Activated T-helper 2 cell treated with anti-CD3 and anti-CD28 coated beads, Interferon-gamma antibody, Interleukin-2, Interleukin-4, amounts not matched to agents 10 μg/mL and 5 μg/mL and 100 μg/mL, durations not matched to agents 14 hours and 24 hours and 36 hours (primary cell): ENCODE results near the gene DERL3. TPM values are rescaled to one million over a fixed set of nuclear protein-coding genes. Genes with fewer than 3 reads are reported as not detected.
A peak's percentile ranks its signal among the peaks of the same experiment; 100 is the strongest.

Experiments used
- DNase-seq: peaks from one replicate; pipeline ENCODE4 v3.0.0; 2021; ENCODE audit warnings: low spot score
- H3K27ac Mint-ChIP-seq: one replicate; pipeline ENCODE4 v1.8.0; 2021; ENCODE audit warnings: mixed read lengths
- H3K27me3 Mint-ChIP-seq: one replicate; pipeline ENCODE4 v1.8.0; 2021; ENCODE audit warnings: low read depth, mixed read lengths
- H3K36me3 Mint-ChIP-seq: one replicate; pipeline ENCODE4 v1.8.0; 2021; ENCODE audit warnings: low read depth, mixed read lengths
- H3K4me1 Mint-ChIP-seq: one replicate; pipeline ENCODE4 v1.8.0; 2021; ENCODE audit warnings: low read depth, mixed read lengths
- H3K4me3 Mint-ChIP-seq: one replicate; pipeline ENCODE4 v1.8.0; 2021; ENCODE audit warnings: low read depth, mild to moderate bottlenecking, moderate library complexity, mixed read lengths
- H3K9me3 Mint-ChIP-seq: one replicate; pipeline ENCODE4 v1.8.0; 2021; ENCODE audit warnings: mixed read lengths
- intact Hi-C: fragments of 100-400 bp; cut with micrococcal nuclease; formaldehyde crosslinking; loops from one replicate; pipeline ENCODE4 v1.15.1; 2023
- total RNA-seq: library from RNA; stranded (reverse); gene quantifications from 2 replicates; pipeline ENCODE4 v1.2.3, GENCODE V29; 2022

The DERL3 gene
- total RNA-seq, 1 donor from 2014 or later = 10.3 TPM

DNA sequence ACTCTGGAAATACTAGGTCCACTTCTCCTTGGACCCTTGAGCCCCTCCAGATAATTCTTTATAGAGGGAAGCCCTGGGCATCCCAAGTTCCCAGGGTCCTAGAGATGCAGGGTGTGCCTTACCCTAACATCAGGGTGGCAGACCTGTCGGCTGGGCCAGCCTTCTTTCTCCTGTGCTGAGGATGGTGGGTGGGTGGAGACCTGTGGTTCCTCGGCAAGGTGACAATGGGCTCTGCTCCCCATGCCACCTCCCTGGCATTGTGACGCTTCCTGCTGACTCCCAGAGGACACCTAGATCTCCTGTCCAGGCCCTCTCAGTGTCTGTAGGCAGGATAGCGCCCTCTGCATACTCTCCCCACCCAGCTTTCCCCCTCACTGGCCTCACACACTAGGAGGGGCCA, 3.8 kb upstream of the DERL3 start:
- DNase-seq = no peak
- peaks cover 4% of the 10 kb centered on the region for H3K36me3 Mint-ChIP-seq
- no peak overlapping the region for H3K4me3 Mint-ChIP-seq
- intact Hi-C loops = no loop called here
- H3K9me3 Mint-ChIP-seq = no peaks in the 10 kb centered on the region
- H3K27ac Mint-ChIP-seq = no peak overlapping the region
- peaks cover 19% of the 10 kb centered on the region for H3K4me1 Mint-ChIP-seq
- peaks cover 2% of the 10 kb centered on the region for H3K27me3 Mint-ChIP-seq

DNA sequence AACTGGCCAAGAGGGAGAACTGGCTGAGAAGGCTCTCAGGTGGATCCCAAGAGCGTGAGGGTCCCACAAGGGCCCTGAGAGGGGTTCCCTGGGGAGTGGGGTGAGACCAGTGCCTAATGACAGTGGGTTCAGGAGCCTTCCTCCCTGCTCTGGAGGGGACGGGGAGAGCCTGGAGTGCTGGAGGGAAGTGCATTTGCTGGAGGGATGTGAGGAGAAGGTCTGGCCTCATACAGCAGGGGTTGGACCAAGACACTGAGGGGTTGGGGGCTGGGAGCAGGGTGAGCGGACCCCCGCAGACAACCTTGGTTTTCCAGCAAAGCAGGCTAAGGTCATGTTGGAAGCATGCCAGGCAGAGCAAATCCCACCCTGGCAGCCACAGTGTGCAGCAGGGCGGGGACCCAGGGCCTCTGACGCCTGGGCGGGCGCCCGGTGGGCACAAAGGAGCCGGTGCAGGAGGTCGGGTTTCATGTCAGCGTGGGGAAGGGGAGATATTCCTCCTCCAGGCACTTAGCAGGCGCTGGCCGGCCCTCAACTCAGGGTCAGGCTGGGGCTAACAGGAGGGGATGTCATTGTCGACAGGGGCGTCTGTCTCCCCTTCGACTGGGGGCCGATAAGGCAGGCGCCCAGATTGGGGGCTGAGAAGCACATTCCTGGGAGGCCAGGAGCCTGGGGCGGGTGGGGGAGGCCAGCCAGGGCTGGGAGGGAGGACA, 3.1 kb upstream of the DERL3 start:
- Mint-ChIP-seq H3K9me3 (no peaks in the 10 kb centered on the region), H3K36me3 (peaks cover 4% of the 10 kb centered on the region), H3K4me3 (no peak overlapping the region), H3K27me3 (peaks cover 2% of the 10 kb centered on the region), H3K4me1 (peaks cover 21% of the 10 kb centered on the region), H3K27ac (no peak overlapping the region)
- intact Hi-C loops = no loop called here
- no peak for DNase-seq

DNA sequence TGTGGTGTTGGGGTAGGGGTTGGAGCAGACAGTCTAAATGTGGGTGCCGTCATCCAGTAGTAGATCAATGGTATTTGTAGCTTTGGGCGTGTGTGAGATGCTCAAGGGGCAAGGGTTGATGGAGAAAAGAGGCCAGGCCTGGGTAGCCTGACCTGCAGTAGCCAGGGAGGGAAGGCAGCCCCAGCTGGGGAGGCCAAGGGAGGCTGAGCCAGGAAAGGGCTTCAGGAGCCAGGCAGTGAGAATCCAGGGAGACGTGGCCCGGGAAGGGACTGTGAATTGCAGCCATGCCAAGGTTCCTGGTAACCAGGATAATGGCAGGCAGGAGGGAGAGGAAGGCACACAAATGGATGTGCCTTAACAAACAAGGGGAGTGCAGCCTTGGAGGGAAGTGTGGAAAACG, 2.5 kb upstream of the DERL3 start:
- Mint-ChIP-seq H3K9me3 (no peaks in the 10 kb centered on the region), H3K36me3 (peaks cover 8% of the 10 kb centered on the region), H3K4me1 (peaks cover 17% of the 10 kb centered on the region), H3K27ac (no peak overlapping the region), H3K4me3 (no peak overlapping the region), H3K27me3 (peaks cover 2% of the 10 kb centered on the region)
- no peak for DNase-seq
- intact Hi-C loops = no loop called here

DNA sequence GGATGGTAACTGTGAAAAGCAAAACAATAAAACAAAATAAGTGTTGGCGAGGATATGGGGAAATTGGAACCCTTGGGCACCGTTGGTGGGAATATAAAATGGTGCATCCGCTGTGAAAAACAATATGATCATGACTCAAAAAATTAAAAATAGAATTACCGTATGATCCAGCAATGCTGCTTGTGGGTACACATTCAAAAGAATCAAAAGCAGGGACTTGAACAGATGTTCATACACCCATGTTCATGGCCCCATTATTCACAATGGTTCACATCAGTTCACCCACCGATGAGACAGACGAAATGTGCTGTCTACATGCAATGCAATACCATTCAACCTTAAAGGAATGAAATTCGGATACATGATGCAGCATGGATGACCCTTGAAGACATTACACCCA, 1.2 kb upstream of the DERL3 start:
- peaks cover 17% of the 10 kb centered on the region for H3K4me1 Mint-ChIP-seq
- H3K36me3 Mint-ChIP-seq = peaks cover 17% of the 10 kb centered on the region
- H3K27me3 Mint-ChIP-seq = peaks cover 2% of the 10 kb centered on the region
- H3K4me3 Mint-ChIP-seq = no peak overlapping the region
- intact Hi-C loops = no loop called here
- no peak for DNase-seq
- H3K9me3 Mint-ChIP-seq = no peaks in the 10 kb centered on the region
- peak overlapping the region; percentile 55 for H3K27ac Mint-ChIP-seq

DNA sequence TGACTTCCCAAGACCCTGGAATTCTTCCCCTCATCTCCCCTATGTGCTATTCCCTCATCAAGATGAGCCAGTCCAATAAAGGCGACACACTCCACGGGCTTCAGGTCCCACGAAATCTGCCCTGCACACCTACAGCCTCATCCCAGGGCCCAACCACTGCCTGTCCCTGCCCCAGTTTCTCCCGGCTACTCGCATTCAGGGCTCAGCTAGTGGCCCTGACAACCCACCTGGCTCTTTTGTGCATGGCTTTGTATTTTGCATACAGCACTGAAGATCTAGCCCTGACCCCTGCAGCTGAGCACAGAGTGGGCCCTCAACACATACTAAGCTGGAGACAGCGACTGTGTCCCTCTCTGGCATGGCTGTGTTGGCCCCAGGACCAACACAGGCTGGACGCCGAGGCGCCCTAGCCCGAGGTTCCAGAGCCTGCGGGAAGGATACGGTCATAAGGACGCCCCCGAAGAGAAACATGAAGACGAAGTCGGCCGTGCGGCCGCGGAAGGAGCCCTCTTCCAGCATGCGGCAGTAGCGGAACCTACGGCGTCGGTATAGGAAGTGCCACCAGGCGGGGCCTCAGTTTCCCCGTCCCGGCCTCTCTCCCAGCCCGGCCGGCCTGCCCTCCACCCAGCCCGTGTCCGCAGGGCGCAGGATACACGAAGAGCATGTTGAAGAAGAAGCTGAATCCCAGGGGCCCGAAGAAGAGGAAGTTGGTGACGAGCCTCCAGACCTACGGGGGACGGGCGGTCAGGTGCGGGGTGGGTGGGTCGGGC, 710 bp downstream of the DERL3 start:
- Mint-ChIP-seq H3K27ac (peak overlapping the region; percentile 91), H3K4me3 (peak overlapping the region; percentile 95), H3K4me1 (peaks cover 17% of the 10 kb centered on the region), H3K36me3 (peaks cover 17% of the 10 kb centered on the region), H3K9me3 (no peaks in the 10 kb centered on the region), H3K27me3 (peaks cover 2% of the 10 kb centered on the region)
- DNase-seq = no peak
- intact Hi-C loops = loop anchor here (2.0 to 5.0 kb wide), 4 partner anchors 19 to 211 kb away; partner anchors contain the start of genes SLC2A11 and SMARCB1

DNA sequence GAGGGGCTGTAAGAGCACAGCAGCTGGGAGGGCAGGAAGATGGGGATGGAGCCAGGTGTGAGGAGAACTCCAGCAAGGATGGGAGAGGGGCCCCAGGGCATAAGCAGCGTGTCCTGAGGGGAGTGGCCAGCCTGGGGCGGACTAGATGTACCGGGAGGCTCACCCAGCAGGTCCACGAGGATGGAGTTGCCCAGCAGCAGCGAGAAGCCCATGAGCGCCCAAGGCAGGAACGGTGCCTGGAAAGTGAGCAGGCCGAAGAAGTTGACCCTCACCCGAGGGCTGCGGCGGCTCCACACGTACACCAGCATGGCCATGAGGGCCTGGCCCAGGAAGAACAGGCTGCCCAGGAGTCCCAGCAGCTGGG, 1.3 kb downstream of the DERL3 start:
- H3K27me3 Mint-ChIP-seq = peaks cover 2% of the 10 kb centered on the region

DNA sequence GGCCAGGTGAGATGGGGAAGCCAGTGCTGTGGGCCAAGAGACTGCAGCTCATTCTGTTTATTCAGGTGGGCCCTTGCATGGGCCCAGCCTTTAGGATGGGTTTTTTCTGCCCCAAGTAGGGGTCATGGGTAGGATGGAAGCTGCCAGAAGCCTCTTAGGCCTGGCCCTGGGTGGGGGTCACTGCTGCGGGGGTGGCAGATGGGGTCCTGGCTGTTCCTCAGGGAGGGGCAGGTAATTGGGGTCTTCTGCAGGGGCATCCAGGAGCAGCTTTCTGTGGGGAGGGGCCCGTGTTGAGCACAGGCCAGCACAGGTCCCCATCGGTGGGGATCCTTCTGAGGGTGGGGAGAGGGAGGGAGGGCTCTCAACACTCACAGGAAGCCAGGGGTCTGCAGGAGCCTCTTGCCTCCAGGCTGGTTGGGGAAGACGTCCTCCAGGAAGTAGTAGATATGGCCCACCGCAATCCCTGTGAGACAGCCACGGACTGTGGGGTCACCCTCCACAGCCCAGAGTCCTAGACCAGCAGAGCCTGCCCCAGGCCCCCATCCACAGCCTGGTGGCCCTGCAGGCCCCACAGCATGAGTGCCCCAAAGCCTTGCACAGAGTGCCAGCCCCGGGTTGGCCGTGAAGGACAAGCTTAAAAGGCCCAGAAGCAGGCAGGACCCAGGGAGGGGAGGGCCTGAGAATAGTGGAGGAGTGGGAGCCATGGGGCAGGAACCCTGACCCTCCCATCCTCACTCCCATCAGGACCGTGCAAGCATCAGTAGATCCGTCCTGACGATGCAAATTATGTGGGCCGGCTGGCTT, 1.9 kb downstream of the DERL3 start:
- intact Hi-C loops = loop anchor here (5.0 kb wide), 2 partner anchors 120 to 210 kb away; no protein-coding TSS in a partner anchor
- DNase-seq = no peak
- peak overlapping the region; percentile 95 for H3K4me3 Mint-ChIP-seq
- no peak overlapping the region for H3K27ac Mint-ChIP-seq
- no peaks in the 10 kb centered on the region for H3K9me3 Mint-ChIP-seq
- peaks cover 17% of the 10 kb centered on the region for H3K36me3 Mint-ChIP-seq
- peaks cover 17% of the 10 kb centered on the region for H3K4me1 Mint-ChIP-seq
- H3K27me3 Mint-ChIP-seq = peaks cover 2% of the 10 kb centered on the region

More for the DNA sequence above, 1.3 kb downstream of the DERL3 start:
- Mint-ChIP-seq H3K9me3 (no peaks in the 10 kb centered on the region), H3K27ac (no peak overlapping the region), H3K36me3 (peaks cover 17% of the 10 kb centered on the region), H3K4me3 (peak overlapping the region; percentile 95), H3K4me1 (peaks cover 17% of the 10 kb centered on the region)
- intact Hi-C loops = loop anchor here (5.0 kb wide), 2 partner anchors 120 to 210 kb away; no protein-coding TSS in a partner anchor
- no peak for DNase-seq

DNA sequence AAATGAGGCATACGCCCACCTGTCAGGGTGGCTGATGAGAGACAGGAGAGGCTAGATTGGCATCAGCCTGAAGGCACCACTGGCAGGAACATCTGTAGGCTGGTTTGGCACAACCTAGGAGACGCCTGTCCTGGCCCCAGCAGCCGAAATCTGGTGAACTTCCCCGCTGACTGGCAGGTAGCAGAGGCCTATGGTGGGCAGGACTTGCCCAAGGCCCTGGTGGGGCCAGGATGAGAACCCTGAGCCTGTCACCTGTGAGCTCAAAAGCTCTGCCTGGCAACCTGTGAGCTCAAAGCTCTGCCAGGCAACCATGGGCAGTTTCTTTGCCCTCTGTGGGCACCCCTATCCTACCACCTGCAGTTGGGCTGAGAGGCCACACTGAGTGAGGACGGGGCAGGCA, 2.5 kb downstream of the DERL3 start:
- Mint-ChIP-seq H3K4me1 (peaks cover 17% of the 10 kb centered on the region), H3K4me3 (peak overlapping the region; percentile 45), H3K36me3 (peaks cover 18% of the 10 kb centered on the region), H3K27ac (no peak overlapping the region), H3K27me3 (peaks cover 2% of the 10 kb centered on the region), H3K9me3 (no peaks in the 10 kb centered on the region)
- DNase-seq = no peak
- intact Hi-C loops = loop anchor here (5.0 kb wide), 2 partner anchors 119 to 209 kb away; no protein-coding TSS in a partner anchor

DNA sequence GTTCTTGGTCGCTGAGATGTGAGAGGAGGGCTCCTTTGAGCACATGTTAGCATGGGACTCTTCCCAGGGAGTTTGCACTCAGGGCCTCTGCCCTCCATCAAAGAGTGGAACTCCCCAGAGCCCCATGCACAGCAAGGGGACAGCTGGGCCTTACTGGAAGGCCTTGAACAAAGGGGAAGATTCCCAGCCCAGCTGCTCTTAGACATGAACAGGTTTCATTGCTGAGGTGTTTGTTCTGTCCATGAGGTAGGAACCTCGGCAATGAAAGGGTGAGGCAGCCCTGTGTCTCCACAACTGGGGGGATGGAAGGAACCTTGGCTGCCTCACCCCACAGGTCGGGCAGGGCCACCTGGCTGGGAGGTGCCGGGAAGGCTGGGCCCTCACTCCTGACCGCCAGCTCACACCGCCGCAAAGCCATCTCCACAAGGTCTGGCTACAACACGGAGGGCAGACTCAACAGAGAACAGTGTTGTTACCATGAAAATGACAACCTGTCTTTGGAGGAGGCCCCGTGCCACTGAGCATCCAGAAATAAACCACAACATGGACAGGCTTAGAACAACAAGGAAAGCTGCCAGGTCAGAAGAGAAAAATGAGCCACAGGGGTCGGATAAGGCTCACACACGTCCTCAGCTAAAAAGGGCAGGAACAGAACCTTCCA, 3.2 kb downstream of the DERL3 start:
- Mint-ChIP-seq H3K4me1 (peaks cover 17% of the 10 kb centered on the region), H3K36me3 (peaks cover 23% of the 10 kb centered on the region), H3K27me3 (peaks cover 2% of the 10 kb centered on the region), H3K4me3 (peak overlapping the region; percentile 26), H3K9me3 (no peaks in the 10 kb centered on the region), H3K27ac (no peak overlapping the region)
- intact Hi-C loops = loop anchor here (5.0 kb wide), 2 partner anchors 118 to 208 kb away; no protein-coding TSS in a partner anchor
- no peak for DNase-seq

DNA sequence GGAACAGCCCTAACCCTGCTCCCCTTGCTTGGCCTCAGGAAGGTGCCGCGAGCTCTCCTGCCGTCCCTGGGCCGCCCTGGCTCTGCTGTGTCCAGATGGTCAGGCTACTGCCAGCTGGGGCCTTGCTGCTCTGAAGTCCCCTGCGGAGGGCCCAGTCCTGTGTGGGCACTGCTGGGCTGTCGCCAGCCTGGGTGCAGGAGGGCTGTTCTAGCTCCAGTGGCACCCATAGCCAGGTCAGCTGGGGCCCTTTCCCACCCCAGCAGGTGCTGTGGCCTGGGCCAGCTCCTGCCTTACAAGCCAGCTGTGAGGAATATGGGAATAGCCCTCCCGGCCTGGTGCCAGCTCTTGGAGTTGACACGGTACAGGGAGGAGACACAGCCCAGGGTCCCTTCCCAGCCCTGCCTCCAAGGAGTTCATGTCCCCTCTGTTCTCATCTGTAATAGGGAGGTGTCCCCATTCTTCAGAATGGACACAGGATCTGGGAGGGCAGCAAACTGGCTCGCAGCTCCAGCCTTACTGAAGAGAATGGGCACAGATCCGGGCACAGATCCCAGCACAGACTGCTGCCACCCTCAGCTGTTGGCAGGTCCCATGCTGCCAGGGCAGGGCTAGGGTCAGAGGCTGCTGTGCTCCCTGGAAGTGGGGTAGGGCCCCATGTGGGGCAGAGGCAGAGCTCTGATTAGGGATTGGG, 3.9 kb downstream of the DERL3 start:
- Mint-ChIP-seq H3K27ac (no peak overlapping the region), H3K9me3 (no peaks in the 10 kb centered on the region), H3K4me1 (peaks cover 17% of the 10 kb centered on the region), H3K4me3 (no peak overlapping the region), H3K36me3 (peaks cover 28% of the 10 kb centered on the region), H3K27me3 (peaks cover 2% of the 10 kb centered on the region)
- DNase-seq = no peak
- intact Hi-C loops = loop anchor here (5.0 kb wide), 2 partner anchors 118 to 208 kb away; no protein-coding TSS in a partner anchor

DNA sequence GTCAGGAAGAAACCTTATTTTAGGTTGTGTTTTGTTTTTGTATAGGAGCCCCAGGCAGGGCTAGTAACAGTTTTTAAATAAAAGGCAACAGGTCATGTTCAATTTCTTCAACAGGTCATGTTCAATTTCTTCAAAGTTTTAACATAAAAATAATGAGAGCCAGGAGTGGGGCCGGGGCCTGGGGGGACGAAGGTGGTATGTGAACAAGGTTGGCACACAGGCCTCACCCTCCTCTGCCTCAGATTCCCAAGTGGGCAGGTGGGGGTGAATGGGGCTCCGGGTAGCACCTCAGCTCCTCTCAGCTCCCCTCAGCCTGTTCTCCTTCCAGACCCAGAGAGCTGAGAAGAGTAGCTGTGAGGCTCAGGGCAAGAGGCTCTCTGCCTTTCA, 4.4 kb downstream of the DERL3 start:
- intact Hi-C loops = no loop called here
- Mint-ChIP-seq H3K36me3 (peaks cover 28% of the 10 kb centered on the region), H3K27me3 (peaks cover 2% of the 10 kb centered on the region), H3K4me1 (peaks cover 14% of the 10 kb centered on the region), H3K27ac (no peak overlapping the region), H3K9me3 (no peaks in the 10 kb centered on the region), H3K4me3 (no peak overlapping the region)
- no peak for DNase-seq

DNA sequence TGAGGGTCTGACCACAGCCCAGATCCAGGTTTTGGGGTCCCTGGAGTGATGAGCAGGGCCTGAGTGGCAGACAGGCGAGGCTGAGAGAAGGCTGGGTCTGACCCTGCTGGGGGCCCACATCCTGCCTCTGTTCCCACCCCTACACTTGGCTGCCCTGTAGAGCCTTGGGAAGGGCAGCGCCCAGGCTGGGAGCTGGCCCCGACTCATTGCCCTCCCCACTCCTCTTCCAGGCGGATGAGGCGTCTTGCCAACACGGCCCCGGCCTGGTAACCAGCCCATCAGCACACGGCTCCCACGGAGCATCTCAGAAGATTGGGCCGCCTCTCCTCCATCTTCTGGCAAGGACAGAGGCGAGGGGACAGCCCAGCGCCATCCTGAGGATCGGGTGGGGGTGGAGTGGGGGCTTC, 4.9 kb downstream of the DERL3 start:
- no peaks in the 10 kb centered on the region for H3K27me3 Mint-ChIP-seq
- peaks cover 9% of the 10 kb centered on the region for H3K4me1 Mint-ChIP-seq
- H3K27ac Mint-ChIP-seq = no peak overlapping the region
- peaks cover 32% of the 10 kb centered on the region for H3K36me3 Mint-ChIP-seq
- no peak overlapping the region for H3K4me3 Mint-ChIP-seq
- no peaks in the 10 kb centered on the region for H3K9me3 Mint-ChIP-seq
- intact Hi-C loops = no loop called here
- DNase-seq = no peak
